Activated naive CD4-positive, alpha-beta T cell treated with anti-CD3 and anti-CD28 coated beads, Interleukin-2, amount 10 ng/mL, durations not matched to agents 7 days and 5 days (primary cell): Measurements from ENCODE around the gene CAPN12.
A peak's percentile ranks its signal among the peaks of the same experiment; 100 is the strongest.

Experiments used
- CTCF ChIA-PET: fragments of 350-600 bp; sonication (Branson Sonifier 250); formaldehyde crosslinking; loops from one replicate; lab custom pipeline; 2021; ENCODE audit warnings: antibody characterized with exemption; lab: Charles Lee
- DNase-seq: peaks from one replicate; pipeline ENCODE4 v3.0.0-alpha.2; 2020
- H3K27ac Mint-ChIP-seq: one replicate; pipeline ENCODE4 v1.8.0; 2021; ENCODE audit warnings: mild to moderate bottlenecking, moderate library complexity, mixed read lengths
- H3K27me3 Mint-ChIP-seq: one replicate; pipeline ENCODE4 v1.8.0; 2021; ENCODE audit warnings: mild to moderate bottlenecking, mixed read lengths
- H3K36me3 Mint-ChIP-seq: one replicate; pipeline ENCODE4 v1.8.0; 2021; ENCODE audit warnings: mixed read lengths
- H3K4me1 Mint-ChIP-seq: one replicate; pipeline ENCODE4 v1.8.0; 2021; ENCODE audit warnings: mixed read lengths
- H3K4me3 Mint-ChIP-seq: one replicate; pipeline ENCODE4 v1.8.0; 2021; ENCODE audit warnings: mild to moderate bottlenecking, moderate library complexity, mixed read lengths
- H3K9me3 Mint-ChIP-seq: one replicate; pipeline ENCODE4 v1.8.0; 2021; ENCODE audit warnings: mixed read lengths

CAPN12 gene

GRCh38 chr19:38710928-38711725 lies 33.1 kb downstream of the CAPN12 start:
- Mint-ChIP-seq H3K27me3 (no peaks in the 10 kb centered on the region), H3K4me3 (no peak overlapping the region), H3K4me1 (no peaks in the 10 kb centered on the region), H3K27ac (no peak overlapping the region), H3K36me3 (peaks cover 37% of the 10 kb centered on the region), H3K9me3 (no peaks in the 10 kb centered on the region)
- DNase-seq = no peak
- CTCF ChIA-PET = interaction anchor here (0.6 kb wide), 1 partner anchor 45 kb away, joined by 4 read pairs; no protein-coding TSS in a partner anchor

GRCh38 chr19:38710416-38710702 lies 33.9 kb downstream of the CAPN12 start:
- no peaks in the 10 kb centered on the region for H3K27me3 Mint-ChIP-seq
- H3K9me3 Mint-ChIP-seq = no peaks in the 10 kb centered on the region
- H3K36me3 Mint-ChIP-seq = peaks cover 41% of the 10 kb centered on the region
- DNase-seq = no peak
- H3K27ac Mint-ChIP-seq = no peak overlapping the region
- H3K4me3 Mint-ChIP-seq = no peak overlapping the region
- CTCF ChIA-PET = no interaction called here
- no peaks in the 10 kb centered on the region for H3K4me1 Mint-ChIP-seq

GRCh38 chr19:38709671-38710415 lies 34.4 kb downstream of the CAPN12 start:
- CTCF ChIA-PET = no interaction called here
- Mint-ChIP-seq H3K4me3 (no peak overlapping the region), H3K36me3 (peaks cover 44% of the 10 kb centered on the region), H3K27me3 (no peaks in the 10 kb centered on the region), H3K9me3 (no peaks in the 10 kb centered on the region), H3K4me1 (no peaks in the 10 kb centered on the region), H3K27ac (no peak overlapping the region)
- no peak for DNase-seq

- no peaks in the 10 kb centered on the region for H3K27me3 Mint-ChIP-seq
- CTCF ChIA-PET = no interaction called here
- peak overlapping the region; percentile 37 for H3K27ac Mint-ChIP-seq
- no peak for DNase-seq
- H3K36me3 Mint-ChIP-seq = peaks cover 47% of the 10 kb centered on the region
- H3K9me3 Mint-ChIP-seq = no peaks in the 10 kb centered on the region
- no peak overlapping the region for H3K4me3 Mint-ChIP-seq
- no peaks in the 10 kb centered on the region for H3K4me1 Mint-ChIP-seq
Measured at GRCh38 chr19:38709119-38709518, 35.2 kb downstream of the CAPN12 start.

GRCh38 chr19:38708413-38709024 lies 35.8 kb downstream of the CAPN12 start:
- CTCF ChIA-PET = no interaction called here
- H3K27me3 Mint-ChIP-seq = no peaks in the 10 kb centered on the region
- H3K9me3 Mint-ChIP-seq = no peaks in the 10 kb centered on the region
- no peak overlapping the region for H3K4me3 Mint-ChIP-seq
- DNase-seq = no peak
- no peaks in the 10 kb centered on the region for H3K4me1 Mint-ChIP-seq
- peaks cover 51% of the 10 kb centered on the region for H3K36me3 Mint-ChIP-seq
- peak overlapping the region; percentile 69 for H3K27ac Mint-ChIP-seq

- CTCF ChIA-PET = no interaction called here
- Mint-ChIP-seq H3K4me1 (no peaks in the 10 kb centered on the region), H3K4me3 (no peak overlapping the region), H3K27me3 (no peaks in the 10 kb centered on the region), H3K27ac (no peak overlapping the region), H3K36me3 (peaks cover 53% of the 10 kb centered on the region), H3K9me3 (no peaks in the 10 kb centered on the region)
- no peak for DNase-seq
Measured at GRCh38 chr19:38707512-38708114, 36.7 kb downstream of the CAPN12 start.

GRCh38 chr19:38706792-38707511 lies 37.3 kb downstream of the CAPN12 start:
- H3K4me3 Mint-ChIP-seq = no peak overlapping the region
- CTCF ChIA-PET = no interaction called here
- peaks cover 52% of the 10 kb centered on the region for H3K36me3 Mint-ChIP-seq
- no peaks in the 10 kb centered on the region for H3K9me3 Mint-ChIP-seq
- H3K27ac Mint-ChIP-seq = no peak overlapping the region
- no peaks in the 10 kb centered on the region for H3K4me1 Mint-ChIP-seq
- no peaks in the 10 kb centered on the region for H3K27me3 Mint-ChIP-seq
- no peak for DNase-seq

GRCh38 chr19:38705197-38706019 lies 38.9 kb downstream of the CAPN12 start:
- Mint-ChIP-seq H3K27ac (peak overlapping the region; percentile 42), H3K9me3 (no peaks in the 10 kb centered on the region), H3K4me1 (no peaks in the 10 kb centered on the region), H3K36me3 (peaks cover 49% of the 10 kb centered on the region), H3K27me3 (no peaks in the 10 kb centered on the region), H3K4me3 (no peak overlapping the region)
- CTCF ChIA-PET = no interaction called here
- no peak for DNase-seq

- H3K27ac Mint-ChIP-seq = no peak overlapping the region
- no peak overlapping the region for H3K4me3 Mint-ChIP-seq
- no peaks in the 10 kb centered on the region for H3K9me3 Mint-ChIP-seq
- H3K27me3 Mint-ChIP-seq = no peaks in the 10 kb centered on the region
- H3K36me3 Mint-ChIP-seq = peaks cover 48% of the 10 kb centered on the region
- no peak for DNase-seq
- peaks cover 1% of the 10 kb centered on the region for H3K4me1 Mint-ChIP-seq
- CTCF ChIA-PET = no interaction called here
Measured at GRCh38 chr19:38704488-38705026, 39.7 kb downstream of the CAPN12 start.

- H3K4me1 Mint-ChIP-seq = peaks cover 7% of the 10 kb centered on the region
- no peaks in the 10 kb centered on the region for H3K27me3 Mint-ChIP-seq
- no peaks in the 10 kb centered on the region for H3K9me3 Mint-ChIP-seq
- no peak for DNase-seq
- peaks cover 42% of the 10 kb centered on the region for H3K36me3 Mint-ChIP-seq
- H3K27ac Mint-ChIP-seq = peak overlapping the region; percentile 68
- CTCF ChIA-PET = no interaction called here
- H3K4me3 Mint-ChIP-seq = no peak overlapping the region
Measured at GRCh38 chr19:38703509-38703908, 40.8 kb downstream of the CAPN12 start.

- Mint-ChIP-seq H3K4me3 (no peak overlapping the region), H3K27ac (no peak overlapping the region), H3K27me3 (no peaks in the 10 kb centered on the region), H3K9me3 (no peaks in the 10 kb centered on the region), H3K36me3 (peaks cover 41% of the 10 kb centered on the region), H3K4me1 (peaks cover 15% of the 10 kb centered on the region)
- DNase-seq = no peak
- CTCF ChIA-PET = no interaction called here
Measured at GRCh38 chr19:38702278-38702677, 42.0 kb downstream of the CAPN12 start.

- Mint-ChIP-seq H3K9me3 (no peaks in the 10 kb centered on the region), H3K4me1 (peaks cover 20% of the 10 kb centered on the region), H3K4me3 (no peak overlapping the region), H3K27ac (no peak overlapping the region), H3K27me3 (no peaks in the 10 kb centered on the region), H3K36me3 (peaks cover 39% of the 10 kb centered on the region)
- no peak for DNase-seq
- CTCF ChIA-PET = no interaction called here
Measured at GRCh38 chr19:38701455-38702063, 42.7 kb downstream of the CAPN12 start.
